Fibroblast of skin of left biceps (primary cell): ENCODE results near the gene ADARB2.

Experiments
- DNase-seq, 2 experiments: peaks; one replicate each; pipeline ENCODE4 v3.0.0-alpha.2; 2013; ENCODE audit warnings: low read depth in 2 of 2

The ADARB2 gene

DNA sequence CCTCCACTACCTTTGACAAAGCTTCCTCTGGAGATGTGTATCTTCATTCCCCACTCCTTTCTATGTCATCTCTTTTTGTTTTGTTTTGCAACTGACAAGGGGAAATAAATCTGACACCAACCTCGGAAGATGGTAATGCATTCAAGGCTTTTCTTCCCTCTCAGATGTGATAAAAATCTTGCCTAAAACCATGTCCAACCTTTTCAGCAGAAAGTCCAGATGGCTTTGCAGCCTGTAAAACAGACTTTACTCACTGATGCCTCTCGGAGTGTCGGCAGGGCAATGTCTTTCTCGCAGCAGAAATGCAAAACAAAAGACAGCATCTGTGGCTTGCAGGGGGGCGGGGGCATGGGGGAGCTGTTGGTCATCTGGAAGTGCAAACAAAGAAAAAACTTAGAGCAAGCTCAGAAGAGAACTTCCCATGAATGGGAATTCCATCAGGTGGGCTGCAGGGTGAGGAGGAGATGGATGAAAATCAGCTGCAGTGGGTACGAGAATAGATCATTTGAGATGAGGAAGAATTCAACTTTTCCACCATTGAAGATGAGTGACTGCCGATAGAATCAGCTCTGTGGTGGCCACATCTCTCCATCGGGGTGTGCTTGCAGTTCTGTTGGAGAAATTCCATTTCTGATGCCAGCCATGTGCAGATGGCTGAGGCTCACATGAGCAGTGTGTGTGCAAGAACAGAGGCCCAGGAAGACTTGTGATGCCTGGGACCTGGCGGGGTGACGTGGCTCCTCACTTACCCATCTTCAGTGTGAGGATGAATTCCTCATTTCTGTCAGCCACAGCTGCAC lies 443.5 kb downstream of the ADARB2 start:
- no peak for DNase-seq

DNA sequence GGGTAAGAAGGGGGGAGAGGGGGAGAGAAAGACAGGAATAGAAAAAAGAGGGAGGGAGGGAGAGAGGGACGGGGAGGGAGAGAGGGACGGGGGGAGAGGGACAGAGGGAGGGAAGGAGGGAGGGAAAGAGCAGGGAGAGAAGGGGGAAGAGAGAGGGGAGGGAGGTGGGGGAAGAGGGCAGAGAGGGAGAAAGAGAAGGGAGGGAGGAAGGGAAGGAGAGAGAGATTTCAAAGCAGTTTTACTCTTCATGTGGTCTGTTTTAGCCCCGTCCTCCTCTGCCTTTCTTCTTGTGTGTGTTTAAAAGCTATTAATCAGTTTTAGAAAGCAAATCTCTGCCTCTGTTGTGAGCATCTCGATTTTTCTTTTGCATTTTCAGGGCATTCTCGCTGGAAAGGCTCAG lies 444.2 kb downstream of the ADARB2 start:
- DNase-seq: no peak

GRCh38 chr10:1292611-1293031 lies 444.7 kb downstream of the ADARB2 start:
- no peak for DNase-seq

DNA sequence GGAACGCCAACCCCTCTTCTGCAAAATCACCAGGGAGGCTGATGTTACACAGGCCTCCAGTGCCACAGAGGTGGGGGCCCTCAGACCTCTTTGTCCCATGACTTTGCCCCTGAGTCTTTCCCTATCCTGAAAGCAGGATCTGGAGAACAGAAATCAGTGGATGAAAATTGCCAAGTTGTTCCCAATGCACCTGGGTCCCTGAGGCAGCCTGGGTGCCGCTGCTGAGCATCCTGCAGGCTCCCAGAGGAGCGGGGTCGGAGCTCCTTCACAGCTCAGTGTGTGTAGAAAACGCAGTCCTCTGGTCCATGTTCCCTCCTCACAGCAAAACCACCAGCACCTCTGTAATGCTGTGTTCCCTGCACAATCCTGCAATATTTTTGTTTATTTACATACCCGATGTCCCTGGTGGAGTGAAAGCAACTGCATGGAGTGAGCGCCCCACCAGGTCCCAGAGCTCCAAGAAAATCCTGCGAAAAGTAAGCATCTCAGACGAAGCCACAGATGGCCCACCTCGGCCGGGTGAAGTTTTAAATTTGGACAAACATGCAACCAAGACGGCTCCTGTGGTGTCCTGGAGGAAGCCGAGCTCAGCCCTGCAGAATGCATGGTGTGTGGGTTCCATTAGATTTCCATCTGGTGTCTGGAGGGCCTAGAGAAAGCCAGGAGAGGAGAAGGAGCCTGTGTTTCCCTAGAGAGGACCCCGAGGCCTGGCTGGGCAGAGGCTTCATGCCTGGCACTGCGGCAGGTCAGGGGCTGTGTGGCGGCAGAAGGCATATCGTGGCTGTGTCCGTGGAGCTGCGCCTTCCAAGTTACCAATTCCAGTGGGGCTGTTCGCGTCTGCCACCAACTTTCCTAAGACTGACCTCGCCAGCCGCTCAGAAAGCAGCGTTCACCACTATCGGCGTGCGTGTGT lies 445.9 kb downstream of the ADARB2 start:
- DNase-seq: no peak

GRCh38 chr10:1290071-1290471 lies 447.3 kb downstream of the ADARB2 start:
- no peak for DNase-seq

GRCh38 chr10:1289591-1289990 lies 447.7 kb downstream of the ADARB2 start:
- no peak for DNase-seq

DNA sequence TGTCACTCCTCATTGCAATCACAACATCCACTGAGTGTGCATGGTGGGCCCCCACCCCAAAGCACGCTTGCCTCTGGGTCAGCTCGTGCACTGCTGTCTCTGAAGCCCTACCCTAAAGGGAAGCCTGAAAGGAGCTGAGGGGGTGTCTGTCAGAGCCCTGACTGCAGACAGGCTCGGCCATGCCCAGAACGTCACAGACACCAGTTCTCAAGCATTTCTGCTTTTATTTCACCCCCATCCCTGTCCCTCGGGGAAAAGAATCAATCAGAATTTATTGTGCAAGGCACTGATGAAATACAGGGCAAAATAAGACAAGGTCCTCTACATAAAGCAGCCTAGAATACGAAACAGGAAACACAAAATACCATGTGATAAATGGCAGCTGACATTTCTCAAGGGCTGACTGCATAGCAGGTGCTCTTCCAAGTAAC lies 449.3 kb downstream of the ADARB2 start:
- no peak for DNase-seq

- no peak for DNase-seq
Observed at GRCh38 chr10:1287487-1287886, 449.8 kb downstream of the ADARB2 start.

DNA sequence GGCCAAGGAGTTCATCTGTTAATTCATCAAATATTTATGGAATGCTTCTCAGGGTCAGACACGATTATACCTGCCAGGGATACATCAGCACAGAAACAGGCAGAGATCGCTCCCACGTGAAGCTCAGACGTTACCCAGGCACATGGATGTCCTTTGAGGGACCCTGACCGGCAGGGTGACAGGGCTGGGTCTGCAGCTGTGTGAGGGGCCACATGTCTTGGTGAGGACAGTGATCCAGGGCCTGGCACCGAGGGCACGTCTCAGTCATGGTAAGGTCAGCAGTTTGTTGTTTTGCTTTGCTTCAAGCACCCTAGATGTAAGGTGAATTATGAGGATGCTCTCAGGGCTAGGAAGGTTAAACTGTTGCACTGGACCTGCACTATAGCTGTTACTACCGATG lies 453.2 kb downstream of the ADARB2 start:
- no peak for DNase-seq

DNA sequence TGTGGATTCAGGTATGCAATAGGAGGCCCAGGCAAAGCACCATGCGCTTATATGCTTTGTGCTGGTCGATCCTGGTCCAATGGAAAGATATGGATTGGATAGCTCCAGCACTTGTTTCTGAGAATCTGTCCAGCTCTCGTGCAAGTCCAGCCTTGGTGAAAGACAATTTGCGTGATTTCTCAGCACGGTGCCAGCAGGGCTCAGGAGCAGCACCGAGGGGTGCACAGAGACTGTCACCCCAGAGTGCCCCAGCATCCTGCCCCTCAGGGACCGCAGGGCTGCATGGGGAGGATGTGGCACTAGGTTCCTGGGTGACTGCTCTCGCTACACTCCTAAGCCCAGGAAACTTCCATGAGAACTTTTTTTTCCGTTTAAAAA lies 455.9 kb downstream of the ADARB2 start:
- DNase-seq: no peak

- DNase-seq: no peak
Observed at GRCh38 chr10:1280466-1281404, 456.6 kb downstream of the ADARB2 start.

GRCh38 chr10:1278306-1278705 lies 459.0 kb downstream of the ADARB2 start:
- DNase-seq: no peak

DNA sequence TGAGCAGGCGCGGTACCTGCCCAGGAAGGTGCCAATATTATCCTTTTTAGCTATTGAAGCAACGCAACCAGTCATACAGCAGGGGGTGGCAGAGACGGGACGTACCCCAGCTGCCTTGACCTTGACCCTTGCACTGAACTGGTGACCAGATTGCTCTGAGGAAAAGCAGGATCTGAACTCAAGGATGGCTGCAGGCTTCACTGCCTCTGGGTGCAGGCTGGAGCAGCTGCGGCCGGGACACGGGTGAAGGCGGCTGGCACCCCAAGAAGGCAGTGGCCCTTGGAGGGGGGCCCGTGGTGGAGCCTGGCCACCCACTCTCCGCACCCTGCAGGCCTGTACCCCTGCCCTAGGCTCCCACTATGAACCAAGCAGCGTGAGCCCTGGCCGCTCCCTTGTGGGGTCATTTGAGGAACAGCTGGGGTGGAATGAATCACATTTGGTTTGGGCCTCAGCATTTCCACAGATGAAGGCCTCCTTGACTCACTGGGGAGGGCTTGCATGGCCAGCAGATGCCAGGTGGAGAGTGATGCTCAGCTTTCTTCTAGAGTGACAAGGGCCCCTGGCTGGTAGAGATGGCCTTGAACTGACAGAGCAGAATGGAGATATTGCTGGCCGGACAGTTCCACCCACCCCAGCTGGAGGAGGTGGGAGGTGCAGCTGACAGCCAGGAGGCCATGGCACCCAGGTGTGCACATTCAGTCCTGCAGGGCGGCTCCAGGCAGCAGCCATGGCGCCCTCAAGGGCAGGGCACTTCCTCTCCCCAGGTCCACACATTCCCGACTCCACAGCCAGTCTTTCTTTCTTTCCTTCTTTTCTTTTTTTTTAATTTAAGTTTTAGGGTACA lies 462.4 kb downstream of the ADARB2 start:
- no peak for DNase-seq

- DNase-seq: no peak
Observed at GRCh38 chr10:1274111-1274661, 463.1 kb downstream of the ADARB2 start.

DNA sequence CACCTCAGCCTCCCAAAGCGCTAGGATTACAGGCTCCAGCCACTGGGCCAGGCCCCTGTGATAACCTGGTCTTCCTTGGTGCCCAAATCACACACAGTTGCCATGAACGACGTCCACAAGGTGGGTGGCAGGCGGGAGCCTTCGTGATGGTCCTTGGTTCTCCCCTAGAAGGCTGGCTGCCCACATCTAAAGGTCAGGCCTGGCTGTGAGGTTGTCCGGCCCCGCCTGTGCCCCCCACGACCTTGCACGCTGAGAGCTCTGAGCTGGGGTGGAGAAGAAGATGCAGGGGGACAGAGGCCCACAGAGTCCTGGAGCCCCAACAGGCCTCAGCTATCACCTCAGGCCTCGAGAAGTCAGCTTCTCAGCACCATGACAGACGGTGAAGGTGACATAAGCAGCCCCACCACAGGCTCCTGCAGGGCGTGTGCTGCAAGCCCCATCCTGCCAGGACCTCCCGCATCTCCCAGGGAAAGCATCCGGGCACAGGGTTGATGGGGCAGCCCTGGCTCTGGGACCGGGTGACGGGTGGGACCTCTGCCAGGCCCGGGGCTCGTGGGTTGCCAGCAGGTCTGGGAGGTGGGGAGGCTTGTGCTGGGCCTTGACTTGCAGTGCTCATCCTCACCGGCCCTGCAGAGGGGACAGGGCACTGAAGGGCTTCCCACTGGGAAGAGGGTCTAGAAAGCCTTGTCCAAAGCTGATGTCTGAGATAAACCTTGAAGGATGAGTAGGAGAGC lies 463.8 kb downstream of the ADARB2 start:
- no peak for DNase-seq

- DNase-seq: no peak
Observed at GRCh38 chr10:1272777-1273161, 464.6 kb downstream of the ADARB2 start.

GRCh38 chr10:1272079-1272776 lies 465.1 kb downstream of the ADARB2 start:
- no peak for DNase-seq

DNA sequence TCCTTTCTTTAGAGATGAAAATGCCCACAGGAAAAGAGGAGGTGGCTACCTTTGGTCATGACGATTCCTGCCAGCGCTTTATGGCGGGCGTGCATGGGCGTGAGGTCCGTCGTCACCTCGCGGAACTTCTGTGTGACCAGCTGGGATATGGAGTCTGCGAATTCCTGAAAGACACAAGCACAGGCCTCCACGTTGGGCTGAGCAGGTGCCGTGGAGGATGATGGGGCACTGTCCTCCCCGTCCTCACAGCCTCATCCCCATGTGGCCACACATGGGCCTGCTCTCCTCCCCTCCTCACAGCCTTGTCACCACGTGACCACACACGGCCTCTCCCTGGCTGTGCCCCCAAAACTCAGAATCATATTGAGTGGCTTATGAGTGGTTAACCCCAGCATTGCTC lies 466.4 kb downstream of the ADARB2 start:
- no peak for DNase-seq

- DNase-seq: no peak
Observed at GRCh38 chr10:1270490-1270889, 466.8 kb downstream of the ADARB2 start.
